IMR-90 (cell line): ENCODE measurements around the gene ERGIC1. TPM values are rescaled to one million over a fixed set of nuclear protein-coding genes. Genes with fewer than 3 reads are reported as not detected.

Experiments used
- ATAC-seq: fragments of 200-7000 bp; cut with Tn5 transposase; 2 replicates; pipeline ENCODE4 v1.9.1; 2020; ENCODE audit warnings: low read depth, mild to moderate bottlenecking, moderate library complexity
- BruUV-seq: library from RNA; stranded (reverse); fragments of 400-500 nt; replicated peaks from 2 replicates; lab custom pipeline; 2021; lab: Mats Ljungman, UMichigan
- CTCF ChIA-PET: fragments of 300-600 bp; formaldehyde crosslinking; extraction: SDS; loops from one replicate; lab custom pipeline; 2021; ENCODE audit warnings: antibody characterized with exemption; lab: Yijun Ruan, JAX
- POLR2A ChIA-PET: fragments of 300-600 bp; sonication (Branson Sonifier 250); formaldehyde crosslinking; loops from one replicate; lab custom pipeline; 2022; ENCODE audit warnings: antibody characterized with exemption; ENCODE audit not compliant: unreplicated experiment; lab: Charles Lee
- DNase-seq: peaks from one replicate; pipeline ENCODE4 v3.0.0; 2013
- H2AFZ ChIP-seq: replicated peaks from 2 replicates; pipeline ENCODE3; 2013; ENCODE audit warnings: low read length, mild to moderate bottlenecking; ENCODE audit not compliant: poor library complexity
- H2AK5ac ChIP-seq: 2 replicates; pipeline ENCODE4 v1.6.1; 2013; ENCODE audit warnings: low read depth, low read length, inconsistent platforms
- H2AK9ac ChIP-seq: replicated peaks from 2 replicates; pipeline ENCODE3; 2013; ENCODE audit warnings: mild to moderate bottlenecking, low read depth, low read length, moderate library complexity; ENCODE audit not compliant: poor library complexity
- H2BK120ac ChIP-seq: 2 replicates; pipeline ENCODE4 v1.6.1; 2013; ENCODE audit warnings: low read depth, low read length, inconsistent platforms
- H2BK15ac ChIP-seq: 3 replicates; pipeline ENCODE4 v1.6.1; 2013; ENCODE audit warnings: low read depth, low read length, inconsistent platforms
- H2BK20ac ChIP-seq: 2 replicates; pipeline ENCODE4 v1.6.1; 2013; ENCODE audit warnings: low read depth, mild to moderate bottlenecking, inconsistent platforms, low read length, moderate library complexity
- H2BK5ac ChIP-seq: 2 replicates; pipeline ENCODE4 v1.6.1; 2013; ENCODE audit warnings: mild to moderate bottlenecking, low read depth, low read length, inconsistent platforms; ENCODE audit not compliant: poor library complexity, severe bottlenecking
- H3K14ac ChIP-seq: replicated peaks from 2 replicates; pipeline ENCODE4 v1.6.1; 2013; ENCODE audit warnings: low read depth, low read length, inconsistent platforms
- H3K18ac ChIP-seq: 2 replicates; pipeline ENCODE4 v1.6.1; 2013; ENCODE audit warnings: low read depth, low read length, control low read depth
- H3K23ac ChIP-seq: 2 replicates; pipeline ENCODE4 v1.6.1; 2013; ENCODE audit warnings: low read depth, low read length, inconsistent platforms
- H3K27ac ChIP-seq: 2 replicates; pipeline ENCODE4 v1.5.1; 2013; ENCODE audit warnings: mild to moderate bottlenecking, control low read depth, low read length; ENCODE audit not compliant: insufficient read depth
- H3K27me3 ChIP-seq: 2 replicates; pipeline ENCODE4 v1.6.1; 2013; ENCODE audit warnings: low read length; ENCODE audit not compliant: control insufficient read depth, insufficient read depth
- H3K36me3 ChIP-seq: 2 replicates; pipeline ENCODE4 v1.6.1; 2013; ENCODE audit warnings: low read length, mixed read lengths; ENCODE audit not compliant: control insufficient read depth, insufficient read depth
- H3K4ac ChIP-seq: 2 replicates; pipeline ENCODE4 v1.6.1; 2013; ENCODE audit warnings: low read depth, low read length, inconsistent platforms
- H3K4me1 ChIP-seq: 2 replicates; pipeline ENCODE4 v1.6.1; 2013; ENCODE audit warnings: low read length, mixed read lengths; ENCODE audit not compliant: control insufficient read depth, insufficient read depth
- H3K4me2 ChIP-seq: 2 replicates; pipeline ENCODE4 v1.6.1; 2013; ENCODE audit warnings: low read depth, mild to moderate bottlenecking, control low read depth, low read length, moderate library complexity
- H3K4me3 ChIP-seq: 2 replicates; pipeline ENCODE4 v1.5.1; 2013; ENCODE audit warnings: low read depth, mild to moderate bottlenecking, control low read depth, low read length, moderate library complexity; ENCODE audit not compliant: insufficient read depth
- H3K56ac ChIP-seq: 2 replicates; pipeline ENCODE4 v1.6.1; 2013; ENCODE audit warnings: low read length, inconsistent platforms; ENCODE audit not compliant: insufficient read depth; ENCODE audit errors: extremely low read depth
- H3K79me1 ChIP-seq, 2 experiments: 2 replicates each; pipeline ENCODE4 v1.6.1; 2013; ENCODE audit warnings: low read length in 2 of 2, inconsistent platforms in 1 of 2, low read depth in 1 of 2
- H3K9ac ChIP-seq: 2 replicates; pipeline ENCODE4 v1.6.1; 2013; ENCODE audit warnings: low read depth, low read length, control low read depth
- H3K9me1 ChIP-seq: 2 replicates; pipeline ENCODE4 v1.6.1; 2013; ENCODE audit warnings: low read length, inconsistent platforms; ENCODE audit not compliant: insufficient read depth
- H3K9me3 ChIP-seq: 2 replicates; pipeline ENCODE4 v1.6.1; 2013; ENCODE audit warnings: low read length; ENCODE audit not compliant: control insufficient read depth, insufficient read depth
- H4K20me1 ChIP-seq: 2 replicates; pipeline ENCODE4 v1.6.1; 2013; ENCODE audit warnings: low read length, inconsistent platforms; ENCODE audit not compliant: insufficient read depth
- H4K5ac ChIP-seq: 2 replicates; pipeline ENCODE4 v1.6.1; 2013; ENCODE audit warnings: mild to moderate bottlenecking, low read depth, low read length, control low read depth
- H4K8ac ChIP-seq, 2 experiments: 2 replicates each; pipeline ENCODE4 v1.6.1; 2013; ENCODE audit warnings: low read depth in 2 of 2, low read length in 2 of 2, control low read depth in 1 of 2, inconsistent platforms in 1 of 2
- H4K91ac ChIP-seq: 2 replicates; pipeline ENCODE4 v1.6.1; 2013; ENCODE audit warnings: low read depth, low read length, inconsistent platforms; ENCODE audit not compliant: insufficient read depth
- BHLHE40 ChIP-seq: fragments of 150-350 bp; IDR thresholded peaks from 2 replicates; pipeline ENCODE4 v1.6.1; 2016; ENCODE audit warnings: mild to moderate bottlenecking, low read depth, low read length
- POLR2A ChIP-seq: IDR thresholded peaks from 2 replicates; pipeline ENCODE4 v1.6.1; 2012; ENCODE audit warnings: mild to moderate bottlenecking, low read depth, low read length
- WGBS, 2 experiments: methylation state at CpG; one replicate each; pipeline versions ENCODE4 v1.1.5 to v1.1.7; 2013; ENCODE audit warnings: missing lambda C conversion rate in 2 of 2; ENCODE audit not compliant: insufficient read length in 1 of 2; ENCODE audit errors: extremely low coverage in 2 of 2; 5-methylcytosine and 5-hydroxymethylcytosine counted together
- dilution Hi-C: fragments of 300-500 bp; cut with HindIII; formaldehyde crosslinking; loops from one replicate; pipeline ENCODE4 v1.14.3; 2018; ENCODE audit warnings: low sequenced_read_pairs; ENCODE audit not compliant: unreplicated experiment
- in situ Hi-C: fragments of 300-500 bp; cut with MboI; formaldehyde crosslinking; loops from 3 replicates; pipeline ENCODE4 v1.14.3; 2019; ENCODE audit warnings: low sequenced_read_pairs, inconsistent platforms, mixed read lengths
- intact Hi-C: fragments of 100-400 bp; cut with micrococcal nuclease; formaldehyde crosslinking; loops from 2 replicates; pipeline ENCODE4 v1.10.0; 2022
- polyA plus RNA-seq, 3 experiments: library from polyadenylated mRNA; depleted of rRNA; stranded (reverse); fragments of >200 nt; gene quantifications; 2 replicates each; pipeline ENCODE4 v1.2.3, GENCODE V29; 2012; ENCODE audit warnings: low replicate concordance in 1 of 3
- total RNA-seq: library from RNA; depleted of rRNA; stranded (reverse); fragments of >200 nt; gene quantifications from 2 replicates; pipeline ENCODE4 v1.2.3, GENCODE V29; 2012

The ERGIC1 gene
- total and polyA plus RNA-seq, 2 of the 4 experiments (the other 2 are of a cell fraction), result 134 to 192 TPM

- in situ Hi-C loops, result no loop called here
- no peak overlapping the region for H2AFZ ChIP-seq
- CTCF ChIA-PET, result no interaction called here
- H3K79me1 ChIP-seq, result peaks cover 28 to 78% of the 10 kb centered on the region in 2 experiments; a peak in 3 of 4 replicates
- peak overlapping the region; percentile 74 for H2AK5ac ChIP-seq
- H3K14ac ChIP-seq, result 0 out of 2 replicates have a peak overlapping the region, but pooled peaks have one; percentile 21
- no peak overlapping the region for H3K4me3 ChIP-seq
- no peak for ATAC-seq
- no peak overlapping the region; the same call in none of the 2 replicates for H2BK120ac ChIP-seq
- no peak overlapping the region for H3K9ac ChIP-seq
- no TSS peak for BruUV-seq
- no peak overlapping the region for H3K4me2 ChIP-seq
- H2BK15ac ChIP-seq, result no peak overlapping the region
- no peaks in the 10 kb centered on the region for H3K9me3 ChIP-seq
- H3K36me3 ChIP-seq, result peaks cover 41% of the 10 kb centered on the region
- H3K9me1 ChIP-seq, result peaks cover 25% of the 10 kb centered on the region
- dilution Hi-C loops, result no loop called here
- DNase-seq, result no peak
- no peak overlapping the region for H3K23ac ChIP-seq
- intact Hi-C loops, result no loop called here
- H3K18ac ChIP-seq, result no peak overlapping the region
- TF ChIP-seq BHLHE40 (no peak), POLR2A (no peak)
- peak overlapping the region; percentile 3 for H2BK5ac ChIP-seq
- H2AK9ac ChIP-seq, result no peak overlapping the region
- peak overlapping the region; percentile 3; the same call in 1 of the 2 replicates for H2BK20ac ChIP-seq
- peak overlapping the region; percentile 43 to 44; a peak in 2 of 4 replicates for H4K8ac ChIP-seq
- no peaks in the 10 kb centered on the region for H3K27me3 ChIP-seq
- H3K4ac ChIP-seq, result peak overlapping the region; percentile 45; the same call in 1 of the 2 replicates
- peaks cover 24% of the 10 kb centered on the region for H3K4me1 ChIP-seq
- POLR2A ChIA-PET, result interaction anchor here (0.6 kb wide), 1 partner anchor 133 kb away, joined by 7 read pairs; no protein-coding TSS in a partner anchor
- H4K20me1 ChIP-seq, result no peaks in the 10 kb centered on the region
- no peak overlapping the region; the same call in 1 of the 2 replicates for H4K5ac ChIP-seq
- 100% methylated on average over 1 of the region's 5 CpGs; no CpG with 5 or more reads in 1 of the 2 experiments for WGBS, 2 experiments
- peak overlapping the region; percentile 82; the same call in 1 of the 2 replicates for H4K91ac ChIP-seq
- 0 out of 2 replicates have a peak overlapping the region, but pooled peaks have one; percentile 11 for H3K27ac ChIP-seq
- H3K56ac ChIP-seq, result no peak overlapping the region
Observed at GRCh38 chr5:172923539-172923938, 89.5 kb downstream of the ERGIC1 start.
